GM18909 (cell line): Measurements from ENCODE around the gene TCERG1.
"Not testable (repeated sequence)": the region's sequence is repeated elsewhere in the genome, so short reads cannot be mapped to it uniquely, and the experiment has no call there.

Experiments
- ATAC-seq: cut with Tn5 transposase; IDR thresholded peaks from one replicate; pipeline ENCODE4 v1.9.1; 2021; ENCODE audit warnings: mild to moderate bottlenecking; ENCODE audit not compliant: unreplicated experiment, poor library complexity

The TCERG1 gene

GRCh38 chr5:146515473-146516150 is 68.5 kb downstream of the TCERG1 start:
- no peak for ATAC-seq

- no peak for ATAC-seq
These were observed 69.0 kb downstream of the TCERG1 start, which contains the start of gene GPR151 for GRCh38 chr5:146516151-146516475. Gene GPR151, minus strand, starts transcription at chr5:146516190. Its CDS starts 77 bp downstream, at chr5:146516113.

- no peak for ATAC-seq
These were observed 72.4 kb downstream of the TCERG1 start for GRCh38 chr5:146519554-146519953.

- no peak for ATAC-seq
These were observed 73.6 kb downstream of the TCERG1 start for GRCh38 chr5:146520731-146521130.

- no peak for ATAC-seq
These were observed 74.4 kb downstream of the TCERG1 start for GRCh38 chr5:146521403-146522106.

GRCh38 chr5:146523698-146524097 is 76.6 kb downstream of the TCERG1 start:
- no peak for ATAC-seq

- no peak for ATAC-seq
These were observed 80.7 kb downstream of the TCERG1 start for GRCh38 chr5:146527785-146528184.

GRCh38 chr5:146528236-146528635 is 81.1 kb downstream of the TCERG1 start:
- ATAC-seq: no peak

- ATAC-seq: peak; percentile 71
These were observed 82.9 kb downstream of the TCERG1 start for GRCh38 chr5:146529984-146530383.

- peak; percentile 95 for ATAC-seq
These were observed 86.2 kb downstream of the TCERG1 start for GRCh38 chr5:146533260-146533857.

GRCh38 chr5:146533882-146534281 is 86.7 kb downstream of the TCERG1 start:
- no peak for ATAC-seq

GRCh38 chr5:146538432-146538831 is 91.3 kb downstream of the TCERG1 start:
- no peak for ATAC-seq

GRCh38 chr5:146539973-146540372 is 92.8 kb downstream of the TCERG1 start:
- no peak for ATAC-seq

GRCh38 chr5:146540414-146540813 is 93.3 kb downstream of the TCERG1 start:
- no peak for ATAC-seq

- ATAC-seq: peak; percentile 97
These were observed 95.1 kb downstream of the TCERG1 start for GRCh38 chr5:146541958-146542849.

- no peak for ATAC-seq
These were observed 97.1 kb downstream of the TCERG1 start for GRCh38 chr5:146544232-146544631.

GRCh38 chr5:146548781-146549449 is 101.8 kb downstream of the TCERG1 start:
- no peak for ATAC-seq

GRCh38 chr5:146549615-146550014 is 102.5 kb downstream of the TCERG1 start:
- no peak for ATAC-seq

GRCh38 chr5:146553446-146553845 is 106.3 kb downstream of the TCERG1 start:
- ATAC-seq: no peak

GRCh38 chr5:146556884-146557283 is 109.8 kb downstream of the TCERG1 start:
- ATAC-seq: not testable (repeated sequence)
